NCI-H1436 (cell line): ENCODE measurements around the gene SOX5.
"Not testable (repeated sequence)": the region's sequence is repeated elsewhere in the genome, so short reads cannot be mapped to it uniquely, and the experiment has no call there.

Source experiments
- DNase-seq: peaks from one replicate; lab custom pipeline; 2025; lab: John Stamatoyannopoulos, UW

SOX5 gene

GRCh38 chr12:23756416-23756815 lies 193.1 kb downstream of the SOX5 start:
- DNase-seq: no peak

DNA sequence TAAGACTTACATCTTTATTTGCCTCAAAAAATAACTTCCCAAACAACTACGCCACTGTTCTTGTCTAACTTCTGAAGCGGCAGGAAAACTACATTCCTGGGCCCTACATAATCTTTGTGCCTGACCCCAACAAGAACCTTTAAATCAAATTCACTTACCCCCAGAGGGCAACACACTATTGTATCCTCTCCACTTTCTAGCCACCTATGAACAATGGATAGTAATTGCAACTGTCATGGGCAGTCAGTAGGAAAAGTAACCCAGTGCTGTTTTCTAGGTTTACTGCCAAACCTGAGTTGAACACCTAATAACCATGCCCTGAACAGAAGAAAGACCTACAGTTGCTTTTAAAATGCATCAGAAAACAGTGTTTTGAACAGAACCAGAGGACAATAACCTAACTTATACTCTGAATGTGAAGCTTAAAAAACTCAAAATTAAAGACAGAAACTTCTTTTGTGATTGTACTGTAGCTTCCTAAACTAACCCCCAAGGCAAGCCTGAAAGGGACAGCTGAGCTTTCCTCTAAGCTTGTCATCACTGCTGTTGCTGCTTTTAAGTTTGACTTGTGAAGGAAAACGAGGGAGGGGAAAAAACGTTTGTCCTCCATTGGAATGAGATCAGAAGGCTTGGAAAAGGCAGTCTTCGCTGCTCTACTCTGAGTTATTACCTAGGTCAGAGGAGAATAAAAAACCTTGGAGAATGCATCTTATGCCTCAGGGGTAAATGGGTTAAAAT lies 195.7 kb downstream of the SOX5 start:
- DNase-seq: no peak

- no peak for DNase-seq
These were observed 197.2 kb downstream of the SOX5 start for GRCh38 chr12:23752245-23752644.

- DNase-seq: no peak
These were observed 197.8 kb downstream of the SOX5 start for GRCh38 chr12:23751641-23752040.

DNA sequence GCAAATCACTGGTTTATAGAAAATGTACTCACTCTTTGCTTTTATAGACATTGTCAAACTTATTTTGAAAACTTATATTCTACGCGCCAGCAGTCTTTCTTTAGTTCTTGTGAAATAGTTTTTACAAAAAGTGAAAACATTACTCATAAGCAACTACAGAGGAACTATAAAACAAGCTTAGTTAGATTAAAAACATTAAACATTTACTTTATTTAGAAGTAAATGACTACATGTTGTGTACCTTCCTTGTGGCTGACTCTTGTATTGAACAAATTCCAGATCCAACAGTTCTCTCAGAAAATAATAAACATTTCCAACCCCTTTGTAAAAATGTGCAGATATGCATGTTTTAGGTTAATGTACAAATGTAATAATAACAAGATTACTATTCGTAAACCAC lies 198.5 kb downstream of the SOX5 start:
- no peak for DNase-seq

DNA sequence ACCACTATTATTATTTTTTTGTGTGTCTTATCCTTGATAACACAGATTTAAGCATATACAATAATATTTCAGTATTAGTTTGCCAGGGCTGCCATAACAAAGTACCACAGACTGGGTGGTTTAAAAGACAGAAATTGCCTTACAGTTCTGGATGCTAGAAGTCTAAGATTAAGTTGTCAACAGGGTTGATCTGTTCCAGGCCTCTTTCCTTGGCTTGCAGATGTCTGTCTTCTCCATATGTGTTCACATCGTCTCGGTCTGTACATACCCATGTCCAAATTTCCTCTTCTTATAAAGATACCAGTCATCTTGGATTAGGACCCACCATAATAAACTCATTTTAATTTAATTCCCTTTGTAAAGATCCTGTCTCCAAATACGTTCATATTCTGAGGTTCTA lies 204.8 kb downstream of the SOX5 start:
- DNase-seq: no peak

GRCh38 chr12:23742574-23742973 lies 206.9 kb downstream of the SOX5 start:
- no peak for DNase-seq

- no peak for DNase-seq
These were observed 218.0 kb downstream of the SOX5 start for GRCh38 chr12:23731493-23731892.

GRCh38 chr12:23731035-23731434 lies 218.4 kb downstream of the SOX5 start:
- DNase-seq: no peak

GRCh38 chr12:23729359-23729758 lies 220.1 kb downstream of the SOX5 start:
- DNase-seq: no peak

GRCh38 chr12:23726646-23727045 lies 222.8 kb downstream of the SOX5 start:
- DNase-seq: no peak

DNA sequence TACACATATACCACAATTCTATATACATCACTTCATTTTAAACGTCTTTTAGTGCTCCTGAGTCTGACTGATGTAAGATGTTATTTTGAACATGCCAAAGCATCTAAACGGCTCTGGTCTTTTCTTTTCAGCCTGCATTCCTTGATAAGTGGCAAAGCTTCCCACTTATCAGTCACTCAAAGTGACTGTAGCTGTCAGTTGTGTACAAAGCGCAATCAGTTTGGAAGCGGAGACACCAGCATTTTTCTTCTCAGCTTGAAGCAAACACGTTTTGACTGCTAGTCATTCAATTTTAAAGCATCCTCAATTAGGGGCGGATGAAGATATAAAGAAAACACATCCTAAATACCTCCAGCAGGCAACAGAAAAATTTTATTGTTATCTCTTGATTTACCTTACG lies 226.8 kb downstream of the SOX5 start:
- DNase-seq: no peak

GRCh38 chr12:23721268-23721667 lies 228.2 kb downstream of the SOX5 start:
- DNase-seq: no peak

DNA sequence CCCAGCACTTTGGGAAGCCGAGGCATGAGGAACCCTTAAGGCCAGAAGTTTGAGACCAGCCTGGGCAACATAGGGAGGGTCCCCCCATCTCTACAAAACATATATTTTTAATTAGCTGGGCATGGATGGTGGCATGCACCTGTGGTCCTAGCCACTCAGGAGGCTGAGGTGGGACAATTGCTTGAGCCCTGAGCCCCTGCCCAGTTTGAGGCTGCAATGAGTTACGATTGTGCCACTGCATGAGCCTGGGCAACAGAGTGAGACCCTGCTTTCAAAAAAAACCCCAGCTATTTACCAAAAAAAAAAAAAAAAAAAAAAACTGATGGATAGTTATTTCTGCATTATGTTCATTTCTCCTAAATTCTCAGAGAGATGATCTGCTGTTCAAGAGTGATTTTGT lies 230.0 kb downstream of the SOX5 start:
- no peak for DNase-seq

DNA sequence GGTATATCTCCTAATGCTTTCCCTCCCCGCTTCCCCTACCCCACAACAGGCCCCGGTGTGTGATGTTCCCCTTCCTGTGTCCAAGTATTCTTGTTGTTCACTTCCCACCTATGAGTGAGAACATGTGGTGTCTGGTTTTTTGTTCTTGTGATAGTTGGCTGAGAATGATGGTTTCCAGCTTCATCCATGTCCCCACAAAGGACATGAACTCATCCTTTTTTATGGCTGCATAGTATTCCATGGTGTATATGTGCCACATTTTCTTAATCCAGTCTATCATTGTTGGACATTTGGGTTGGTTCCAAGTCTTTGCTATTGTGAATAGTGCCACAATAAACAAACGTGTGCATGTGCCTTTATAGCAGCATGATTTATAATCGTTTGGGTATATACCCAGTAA lies 239.1 kb downstream of the SOX5 start:
- not testable (repeated sequence) for DNase-seq

GRCh38 chr12:23708185-23708837 lies 241.2 kb downstream of the SOX5 start:
- no peak for DNase-seq

DNA sequence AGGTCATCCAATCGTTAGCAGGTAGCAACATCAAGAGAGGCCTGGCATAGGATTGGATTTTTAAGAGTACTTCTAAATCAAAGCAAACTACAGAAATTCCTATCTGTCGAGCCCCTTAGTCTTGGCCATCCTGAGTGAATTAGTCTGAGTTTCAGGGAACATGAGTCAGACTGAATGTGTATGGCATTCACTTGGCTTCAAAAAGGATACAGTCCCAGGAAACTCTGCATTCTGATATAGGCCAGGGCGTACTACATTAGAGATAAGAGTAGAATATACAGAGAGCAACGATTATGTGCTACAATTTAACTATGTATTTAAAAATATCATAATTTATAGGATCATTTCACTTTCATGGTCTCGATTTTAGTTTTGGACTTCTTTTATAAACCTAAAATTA lies 242.2 kb downstream of the SOX5 start:
- DNase-seq: no peak

DNA sequence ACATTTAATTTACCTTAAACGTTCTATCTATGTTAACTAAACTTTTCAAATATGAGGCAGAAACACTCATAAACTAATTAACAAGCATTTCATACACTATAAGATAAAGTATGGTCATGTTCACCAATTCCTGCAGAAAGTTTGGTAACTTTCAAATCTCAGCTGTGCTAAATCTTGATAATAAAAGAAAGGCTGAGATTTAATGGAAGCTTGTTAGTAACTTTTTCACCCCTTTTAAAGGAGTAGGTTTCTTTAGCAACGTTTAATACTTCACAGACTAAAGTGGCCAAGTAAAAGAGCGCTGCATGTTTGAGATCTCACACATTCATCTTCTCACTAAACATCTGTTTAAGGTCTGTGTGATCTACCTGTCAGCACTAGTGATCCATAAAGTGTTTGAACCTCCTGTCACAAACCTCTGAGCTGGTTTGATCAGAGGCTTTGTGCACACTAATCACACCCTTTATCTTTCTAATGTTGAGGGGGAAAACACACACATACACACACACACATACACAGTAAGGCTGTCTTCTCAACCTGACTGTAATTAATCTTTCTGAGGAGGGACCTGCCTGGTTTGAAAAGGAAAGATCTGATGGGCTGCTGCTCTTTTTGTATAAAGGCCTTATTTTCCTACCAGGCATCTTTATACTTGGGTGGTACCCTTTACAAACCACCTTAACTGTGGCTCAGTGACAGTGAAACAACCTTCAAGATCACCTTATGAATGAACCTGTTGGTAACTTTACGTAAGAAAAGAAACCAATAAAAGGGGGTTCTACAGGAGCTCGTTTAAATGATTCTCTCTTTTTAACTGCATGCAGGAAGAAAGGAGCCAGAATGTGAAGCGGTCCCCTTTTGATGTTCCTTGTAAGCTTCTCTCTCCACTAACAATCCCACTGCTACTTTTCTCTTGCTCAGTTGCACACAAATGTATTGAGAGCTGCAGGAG lies 244.2 kb downstream of the SOX5 start:
- DNase-seq: no peak

GRCh38 chr12:23703051-23703450 lies 246.4 kb downstream of the SOX5 start:
- no peak for DNase-seq

DNA sequence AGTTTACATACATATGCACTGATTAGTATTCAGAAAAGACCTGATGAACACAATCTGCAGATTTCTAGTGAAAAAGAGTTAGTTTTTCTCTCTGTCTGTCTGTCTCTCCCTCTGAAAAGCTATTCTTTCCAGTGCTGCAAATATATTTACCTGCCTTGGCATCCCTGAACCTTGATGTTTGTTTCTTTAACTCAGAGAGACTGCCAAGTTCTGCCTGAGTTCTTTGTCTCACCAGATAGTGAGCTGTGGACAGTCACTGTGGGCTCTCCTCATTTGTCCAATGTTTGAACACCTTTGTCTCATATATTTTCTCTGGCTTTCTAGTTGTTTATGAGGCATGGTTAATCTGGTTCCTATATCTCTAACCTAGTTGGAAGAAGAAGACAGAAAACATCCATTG lies 250.4 kb downstream of the SOX5 start:
- no peak for DNase-seq

- no peak for DNase-seq
These were observed 254.6 kb downstream of the SOX5 start for GRCh38 chr12:23694920-23695319.

DNA sequence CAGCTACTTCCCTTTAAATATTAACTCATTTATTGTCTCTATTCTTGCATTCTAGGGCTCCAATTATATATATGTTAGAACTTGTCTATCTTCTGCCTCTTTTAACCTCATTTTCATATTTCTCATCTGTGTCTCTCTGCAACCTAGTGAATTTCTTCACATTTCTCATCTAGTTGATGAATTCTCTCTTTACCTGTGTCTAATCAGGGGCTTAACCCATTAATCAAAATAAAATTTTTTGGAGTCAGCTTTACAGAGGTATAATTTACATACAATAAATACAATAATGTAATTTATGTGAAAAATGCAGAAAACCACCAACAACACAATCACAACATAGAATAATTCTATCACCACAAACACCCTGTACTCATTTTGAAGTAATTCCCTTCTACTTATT lies 255.2 kb downstream of the SOX5 start:
- DNase-seq: no peak

DNA sequence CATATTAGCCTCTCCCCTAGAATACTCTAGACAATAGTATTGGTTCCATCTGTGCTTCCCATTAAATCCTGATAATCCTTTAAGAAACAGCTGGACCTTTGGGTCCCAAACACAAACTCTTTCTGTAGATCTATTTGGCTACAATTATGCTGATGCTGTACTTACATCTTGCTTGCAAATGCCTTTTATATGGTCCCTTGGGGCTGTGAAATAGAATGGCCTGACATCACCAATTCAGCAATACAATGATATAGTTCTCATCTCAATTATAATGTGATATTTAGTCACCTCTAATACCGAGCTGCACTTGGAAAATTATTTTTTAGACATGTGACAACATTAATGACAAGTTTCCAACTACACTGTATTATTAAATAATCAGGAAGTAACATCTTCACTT lies 261.5 kb downstream of the SOX5 start:
- no peak for DNase-seq
